ENCODE data around the gene NUP88. TPM values are rescaled to one million over a fixed set of nuclear protein-coding genes. Genes with fewer than 3 reads are reported as not detected.

The NUP88 gene
- polyA plus RNA-seq, 1 donor (not counting 4 experiments of a cell fraction or from before 2014, with no cell fraction given) = 81.5 TPM

DNA sequence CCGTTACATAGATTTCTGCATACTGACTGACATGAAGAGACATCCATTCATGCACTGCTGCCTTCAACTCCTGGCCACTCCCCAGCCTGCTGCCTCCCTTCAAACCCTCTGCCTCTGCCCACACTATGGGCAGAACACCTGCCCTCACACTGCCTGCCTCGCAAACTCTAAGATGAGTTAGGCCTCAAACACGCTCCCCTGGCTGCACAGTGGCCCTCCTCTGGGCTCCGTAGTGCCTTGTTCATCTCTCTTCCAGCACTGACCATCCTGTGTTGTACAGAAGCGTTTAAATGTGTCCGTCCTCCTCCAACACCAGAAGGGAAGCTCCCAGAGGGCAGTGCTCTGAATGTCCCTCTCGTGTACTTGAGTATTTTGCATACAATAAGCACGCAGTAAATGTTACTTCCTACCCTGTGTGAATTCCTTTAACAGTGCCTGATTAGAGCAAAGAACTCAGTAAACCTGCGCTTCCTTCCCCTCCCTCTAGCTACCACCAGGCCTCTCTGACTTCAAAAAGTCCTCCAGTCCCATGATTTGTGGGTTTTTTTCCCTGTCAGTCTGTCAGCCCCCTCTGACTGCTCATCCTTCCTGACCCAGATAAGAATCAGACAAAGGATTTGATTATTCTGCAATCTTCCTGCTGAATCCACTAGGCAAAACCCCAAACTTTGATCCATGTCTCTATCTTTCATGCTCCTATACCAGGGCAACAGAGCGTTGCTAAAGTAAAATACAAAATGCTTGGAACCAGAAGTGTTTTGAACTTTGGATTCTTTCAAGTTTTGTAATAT lies 45.5 kb upstream of the NUP88 start:
- Histone ChIP-seq H3K27ac (ENCODE audit: control insufficient read depth, insufficient read depth, low read length) (no peak overlapping the region), H3K9ac (ENCODE audit: control insufficient read depth, extremely low read depth, insufficient read depth, low read length) (no peak overlapping the region), H3K4me3 (ENCODE audit: control insufficient read depth in 2 of 3, extremely low read depth in 1 of 3, insufficient read depth in 2 of 3, low read depth in 1 of 3, low read length in 3 of 3) (no peak overlapping the region), H4K20me1 (ENCODE audit: control insufficient read depth, extremely low read depth, insufficient read depth, low read length) (no peaks in the 10 kb centered on the region), H3K9me1 (ENCODE audit: control insufficient read depth, extremely low read depth, insufficient read depth, low read length) (peaks cover 2% of the 10 kb centered on the region), H3K36me3 (ENCODE audit: control insufficient read depth in 2 of 2, extremely low read depth in 1 of 2, insufficient read depth in 2 of 2, low read length in 2 of 2) (peaks cover 2 to 9% of the 10 kb centered on the region in 2 experiments), H3K27me3 (ENCODE audit: control insufficient read depth, extremely low read depth, insufficient read depth, low read length) (no peaks in the 10 kb centered on the region), H3K79me2 (ENCODE audit: control insufficient read depth, insufficient read depth, low read length) (peaks cover 67% of the 10 kb centered on the region), H2AFZ (ENCODE audit: control insufficient read depth, low read length) (no peak overlapping the region), H3K4me1 (ENCODE audit: control insufficient read depth, extremely low read depth, insufficient read depth, low read length) (peaks cover 8% of the 10 kb centered on the region), H3K4me2 (ENCODE audit: control insufficient read depth, extremely low read depth, insufficient read depth, low read depth, low read length) (no peak overlapping the region), H3K9me3 (ENCODE audit: control insufficient read depth, low read depth, low read length) (no peaks in the 10 kb centered on the region)
- no peak for FAIRE-seq
- no peak for DNase-seq (ENCODE audit: low read depth, low spot score)
- dilution Hi-C loops (cut with MboI; ENCODE audit: extremely low pct_ligation_motif_present, low sequenced_read_pairs) = no loop called here
- TF ChIP-seq, protein P1, sequence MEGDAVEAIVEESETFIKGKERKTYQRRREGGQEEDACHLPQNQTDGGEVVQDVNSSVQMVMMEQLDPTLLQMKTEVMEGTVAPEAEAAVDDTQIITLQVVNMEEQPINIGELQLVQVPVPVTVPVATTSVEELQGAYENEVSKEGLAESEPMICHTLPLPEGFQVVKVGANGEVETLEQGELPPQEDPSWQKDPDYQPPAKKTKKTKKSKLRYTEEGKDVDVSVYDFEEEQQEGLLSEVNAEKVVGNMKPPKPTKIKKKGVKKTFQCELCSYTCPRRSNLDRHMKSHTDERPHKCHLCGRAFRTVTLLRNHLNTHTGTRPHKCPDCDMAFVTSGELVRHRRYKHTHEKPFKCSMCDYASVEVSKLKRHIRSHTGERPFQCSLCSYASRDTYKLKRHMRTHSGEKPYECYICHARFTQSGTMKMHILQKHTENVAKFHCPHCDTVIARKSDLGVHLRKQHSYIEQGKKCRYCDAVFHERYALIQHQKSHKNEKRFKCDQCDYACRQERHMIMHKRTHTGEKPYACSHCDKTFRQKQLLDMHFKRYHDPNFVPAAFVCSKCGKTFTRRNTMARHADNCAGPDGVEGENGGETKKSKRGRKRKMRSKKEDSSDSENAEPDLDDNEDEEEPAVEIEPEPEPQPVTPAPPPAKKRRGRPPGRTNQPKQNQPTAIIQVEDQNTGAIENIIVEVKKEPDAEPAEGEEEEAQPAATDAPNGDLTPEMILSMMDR (optimal IDR thresholded peaks at IDR 0.05 in 1 of 3, IDR thresholded peaks at IDR 0.05 in 1 of 3, conservative IDR thresholded peaks at IDR 0.05 in 1 of 3; ENCODE audit: extremely low read depth in 1 of 3, insufficient read depth in 2 of 3, low read length in 3 of 3) = no peak
- TF ChIP-seq EZH2 (IDR thresholded peaks at IDR 0.05; ENCODE audit: low read length) = no peak

DNA sequence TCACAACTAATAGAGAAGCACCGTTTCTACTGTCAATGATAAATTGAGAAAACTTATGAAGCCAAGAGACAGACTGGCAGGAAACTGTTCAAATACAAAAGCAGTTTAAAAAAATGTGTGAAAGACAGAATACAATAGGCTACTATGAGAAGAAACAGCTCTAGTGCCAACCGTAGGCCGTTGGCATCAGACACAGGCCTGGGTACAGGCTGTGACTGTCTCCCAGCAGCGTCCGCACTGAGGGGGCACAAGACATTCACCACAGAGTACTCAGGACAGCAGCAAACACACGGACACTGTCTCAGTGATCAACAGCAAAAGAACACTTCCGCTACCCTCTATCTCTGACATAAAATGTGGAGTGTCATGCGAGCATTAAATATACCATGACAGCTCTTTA lies 27.3 kb upstream of the NUP88 start:
- Histone ChIP-seq H3K4me2 (ENCODE audit: control insufficient read depth, extremely low read depth, insufficient read depth, low read depth, low read length) (no peak overlapping the region), H3K27ac (ENCODE audit: control insufficient read depth, insufficient read depth, low read length) (no peak overlapping the region), H3K4me1 (ENCODE audit: control insufficient read depth, extremely low read depth, insufficient read depth, low read length) (no peaks in the 10 kb centered on the region), H3K9me3 (ENCODE audit: control insufficient read depth, low read depth, low read length) (no peaks in the 10 kb centered on the region), H3K79me2 (ENCODE audit: control insufficient read depth, insufficient read depth, low read length) (peaks cover 4% of the 10 kb centered on the region), H3K4me3 (ENCODE audit: control insufficient read depth in 2 of 3, extremely low read depth in 1 of 3, insufficient read depth in 2 of 3, low read depth in 1 of 3, low read length in 3 of 3) (no peak overlapping the region), H4K20me1 (ENCODE audit: control insufficient read depth, extremely low read depth, insufficient read depth, low read length) (no peaks in the 10 kb centered on the region), H3K9ac (ENCODE audit: control insufficient read depth, extremely low read depth, insufficient read depth, low read length) (no peak overlapping the region), H3K36me3 (ENCODE audit: control insufficient read depth in 2 of 2, extremely low read depth in 1 of 2, insufficient read depth in 2 of 2, low read length in 2 of 2) (peaks cover 22 to 49% of the 10 kb centered on the region in 2 experiments), H2AFZ (ENCODE audit: control insufficient read depth, low read length) (no peak overlapping the region), H3K9me1 (ENCODE audit: control insufficient read depth, extremely low read depth, insufficient read depth, low read length) (no peaks in the 10 kb centered on the region), H3K27me3 (ENCODE audit: control insufficient read depth, extremely low read depth, insufficient read depth, low read length) (no peaks in the 10 kb centered on the region)
- dilution Hi-C loops (cut with MboI; ENCODE audit: extremely low pct_ligation_motif_present, low sequenced_read_pairs) = no loop called here
- DNase-seq (ENCODE audit: low read depth, low spot score) = no peak
- FAIRE-seq = no peak
- TF ChIP-seq EZH2 (IDR thresholded peaks at IDR 0.05; ENCODE audit: low read length) = no peak
- TF ChIP-seq, protein P1 (optimal IDR thresholded peaks at IDR 0.05 in 1 of 3, IDR thresholded peaks at IDR 0.05 in 1 of 3, conservative IDR thresholded peaks at IDR 0.05 in 1 of 3; ENCODE audit: extremely low read depth in 1 of 3, insufficient read depth in 2 of 3, low read length in 3 of 3) = no peak
